VCaP (cell line): ENCODE data around the gene KLF4.
A peak's percentile ranks its signal among the peaks of the same experiment; 100 is the strongest.

Experiments
- H3K27ac ChIP-seq: fragments of 450-650 bp; 2 replicates; pipeline ENCODE4 v1.5.1; 2017
- CTCF ChIP-seq: fragments of 450-650 bp; conservative IDR thresholded peaks from 2 replicates; pipeline ENCODE4 v1.5.1; 2017; ENCODE audit warnings: mild to moderate bottlenecking, moderate library complexity

The KLF4 gene

GRCh38 chr9:107485458-107486043, 4.0 kb downstream of the KLF4 start:
- TF ChIP-seq CTCF = no peak
- no peak overlapping the region for H3K27ac ChIP-seq

GRCh38 chr9:107484117-107484723, 5.3 kb downstream of the KLF4 start:
- TF ChIP-seq CTCF = peak; percentile 96
- H3K27ac ChIP-seq = no peak overlapping the region

- H3K27ac ChIP-seq = no peak overlapping the region
- TF ChIP-seq CTCF = no peak
Measured at GRCh38 chr9:107483666-107484065, 5.9 kb downstream of the KLF4 start.

- no peak overlapping the region for H3K27ac ChIP-seq
- TF ChIP-seq CTCF = peak; percentile 65
Measured at GRCh38 chr9:107481035-107481434, 8.5 kb downstream of the KLF4 start.

DNA sequence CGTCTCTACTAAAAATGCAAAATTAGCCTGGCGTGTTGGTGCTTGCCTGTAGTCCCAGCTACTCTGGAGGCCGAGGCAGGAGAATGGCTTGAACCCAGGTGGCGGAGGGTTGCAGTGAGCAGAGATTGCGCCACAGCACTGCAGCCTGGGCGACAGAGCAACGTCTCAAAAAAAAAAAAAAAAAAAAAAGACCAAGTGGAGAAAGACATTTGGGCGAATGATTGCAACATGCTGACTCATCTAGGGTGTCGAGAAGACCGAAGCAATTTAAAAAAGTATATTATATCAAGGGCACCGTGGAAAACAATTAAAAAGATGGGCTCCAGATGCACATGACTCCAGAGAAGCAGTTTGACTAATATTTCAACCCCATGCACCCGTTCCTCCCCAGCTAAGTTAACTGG, 9.2 kb downstream of the KLF4 start:
- no peak for TF ChIP-seq CTCF
- no peak overlapping the region for H3K27ac ChIP-seq

DNA sequence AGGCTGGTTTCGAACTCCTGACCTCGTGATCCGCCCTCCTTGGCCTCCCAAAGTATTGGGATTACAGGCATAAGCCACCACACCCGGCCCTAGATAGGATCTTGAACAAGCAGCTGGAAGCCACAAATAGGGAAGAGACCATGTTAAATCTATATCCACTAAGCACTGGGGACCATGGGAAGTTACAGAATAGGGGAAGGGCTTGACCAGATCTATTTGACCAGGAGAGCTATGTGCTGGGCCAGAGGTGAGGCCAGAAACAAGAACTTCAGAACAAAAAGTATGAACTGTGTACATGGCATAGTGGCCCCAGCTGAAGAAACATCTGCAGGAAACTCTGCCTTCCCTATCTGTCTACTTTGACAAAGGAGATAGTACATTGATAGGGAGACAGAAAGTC, 10.8 kb downstream of the KLF4 start:
- no peak for TF ChIP-seq CTCF
- H3K27ac ChIP-seq = no peak overlapping the region

GRCh38 chr9:107474124-107474523, 15.4 kb downstream of the KLF4 start:
- H3K27ac ChIP-seq = peak overlapping the region; percentile 59
- TF ChIP-seq CTCF = no peak
